Measurements from ENCODE around the gene CPT1C. TPM values are rescaled to one million over a fixed set of nuclear protein-coding genes. Genes with fewer than 3 reads are reported as not detected.

Gene CPT1C
- total RNA-seq, 1 donor from 2014 or later = 133 TPM

- TF ChIP-seq CTCF (IDR thresholded peaks at IDR 0.05; ENCODE audit: partially characterized antibody, unreplicated experiment) = no peak
- no peaks in the 10 kb centered on the region for H3K36me3 Mint-ChIP-seq (ENCODE audit: unreplicated experiment)
- H3K4me3 Mint-ChIP-seq (ENCODE audit: unreplicated experiment) = no peak overlapping the region
- H3K27ac Mint-ChIP-seq (ENCODE audit: unreplicated experiment) = no peak overlapping the region
- no peaks in the 10 kb centered on the region for H3K4me1 Mint-ChIP-seq (ENCODE audit: low read depth, unreplicated experiment)
- peaks cover 2% of the 10 kb centered on the region for H3K9me3 Mint-ChIP-seq (ENCODE audit: unreplicated experiment)
- no peak for DNase-seq
- peaks cover 2% of the 10 kb centered on the region for H3K27me3 Mint-ChIP-seq (ENCODE audit: unreplicated experiment)
Measured at GRCh38 chr19:49727217-49728030, 36.5 kb downstream of the CPT1C start.

- no peak overlapping the region for H3K4me3 Mint-ChIP-seq (ENCODE audit: unreplicated experiment)
- no peak for TF ChIP-seq CTCF (IDR thresholded peaks at IDR 0.05; ENCODE audit: partially characterized antibody, unreplicated experiment)
- no peak for DNase-seq
- H3K4me1 Mint-ChIP-seq (ENCODE audit: low read depth, unreplicated experiment) = no peaks in the 10 kb centered on the region
- no peaks in the 10 kb centered on the region for H3K36me3 Mint-ChIP-seq (ENCODE audit: unreplicated experiment)
- H3K27ac Mint-ChIP-seq (ENCODE audit: unreplicated experiment) = no peak overlapping the region
- H3K27me3 Mint-ChIP-seq (ENCODE audit: unreplicated experiment) = peaks cover 2% of the 10 kb centered on the region
- no peaks in the 10 kb centered on the region for H3K9me3 Mint-ChIP-seq (ENCODE audit: unreplicated experiment)
Measured at GRCh38 chr19:49730166-49730565, 39.2 kb downstream of the CPT1C start.

- no peak for DNase-seq
- Mint-ChIP-seq H3K4me3 (ENCODE audit: unreplicated experiment) (no peak overlapping the region), H3K9me3 (ENCODE audit: unreplicated experiment) (no peaks in the 10 kb centered on the region), H3K27me3 (ENCODE audit: unreplicated experiment) (peaks cover 5% of the 10 kb centered on the region), H3K27ac (ENCODE audit: unreplicated experiment) (no peak overlapping the region), H3K36me3 (ENCODE audit: unreplicated experiment) (no peaks in the 10 kb centered on the region), H3K4me1 (ENCODE audit: low read depth, unreplicated experiment) (no peaks in the 10 kb centered on the region)
- TF ChIP-seq CTCF (IDR thresholded peaks at IDR 0.05; ENCODE audit: partially characterized antibody, unreplicated experiment) = no peak
Measured at GRCh38 chr19:49738268-49738667, 47.4 kb downstream of the CPT1C start.

GRCh38 chr19:49739098-49739497 is 48.2 kb downstream of the CPT1C start:
- no peak for DNase-seq
- no peak overlapping the region for H3K4me3 Mint-ChIP-seq (ENCODE audit: unreplicated experiment)
- no peaks in the 10 kb centered on the region for H3K4me1 Mint-ChIP-seq (ENCODE audit: low read depth, unreplicated experiment)
- H3K9me3 Mint-ChIP-seq (ENCODE audit: unreplicated experiment) = no peaks in the 10 kb centered on the region
- TF ChIP-seq CTCF (IDR thresholded peaks at IDR 0.05; ENCODE audit: partially characterized antibody, unreplicated experiment) = no peak
- H3K27me3 Mint-ChIP-seq (ENCODE audit: unreplicated experiment) = peaks cover 5% of the 10 kb centered on the region
- H3K36me3 Mint-ChIP-seq (ENCODE audit: unreplicated experiment) = no peaks in the 10 kb centered on the region
- no peak overlapping the region for H3K27ac Mint-ChIP-seq (ENCODE audit: unreplicated experiment)

GRCh38 chr19:49739933-49740332 is 49.0 kb downstream of the CPT1C start:
- Mint-ChIP-seq H3K9me3 (ENCODE audit: unreplicated experiment) (peaks cover 3% of the 10 kb centered on the region), H3K27me3 (ENCODE audit: unreplicated experiment) (peaks cover 5% of the 10 kb centered on the region), H3K4me1 (ENCODE audit: low read depth, unreplicated experiment) (no peaks in the 10 kb centered on the region), H3K4me3 (ENCODE audit: unreplicated experiment) (no peak overlapping the region), H3K36me3 (ENCODE audit: unreplicated experiment) (no peaks in the 10 kb centered on the region), H3K27ac (ENCODE audit: unreplicated experiment) (no peak overlapping the region)
- no peak for TF ChIP-seq CTCF (IDR thresholded peaks at IDR 0.05; ENCODE audit: partially characterized antibody, unreplicated experiment)
- DNase-seq = no peak

Data from glutamatergic neuron (in vitro differentiated cells).